WERI-Rb-1 (cell line): Measurements from ENCODE around the gene DDI2.
A peak's percentile ranks its signal among the peaks of the same experiment; 100 is the strongest.
"Not testable (repeated sequence)": the region's sequence is repeated elsewhere in the genome, so short reads cannot be mapped to it uniquely, and the experiment has no call there.

ENCODE experiments used
- DNase-seq: peaks from one replicate; pipeline ENCODE4 v3.0.0-alpha.2; 2020
- H3K27ac ChIP-seq: fragments of 250-450 bp; sonication (Bioruptor Pico); 2 replicates; pipeline ENCODE4 v1.5.1; 2020; ENCODE audit warnings: mild to moderate bottlenecking, moderate library complexity
- H3K27me3 ChIP-seq: fragments of 250-450 bp; sonication (Bioruptor Pico); 2 replicates; pipeline ENCODE4 v1.5.1; 2021; ENCODE audit warnings: mild to moderate bottlenecking, low read depth, moderate library complexity; ENCODE audit not compliant: insufficient read depth, severe bottlenecking
- H3K36me3 ChIP-seq: fragments of 250-450 bp; sonication (Bioruptor Pico); 2 replicates; pipeline ENCODE4 v1.5.1; 2020; ENCODE audit warnings: mild to moderate bottlenecking, moderate library complexity
- H3K4me3 ChIP-seq: 2 replicates; pipeline ENCODE4 v1.5.1; 2011; ENCODE audit warnings: low read depth, mild to moderate bottlenecking, control low read depth, low read length
- H3K9me3 ChIP-seq: fragments of 250-450 bp; sonication (Bioruptor Pico); 2 replicates; pipeline ENCODE4 v1.5.1; 2021; ENCODE audit warnings: mild to moderate bottlenecking, moderate library complexity; ENCODE audit not compliant: severe bottlenecking
- TF ChIP-seq, protein P1 (sequence below): IDR thresholded peaks from 2 replicates; pipeline ENCODE4 v1.5.1; 2011; ENCODE audit warnings: low read depth, mild to moderate bottlenecking, control low read depth, inconsistent platforms, low read length

Gene DDI2

DNA sequence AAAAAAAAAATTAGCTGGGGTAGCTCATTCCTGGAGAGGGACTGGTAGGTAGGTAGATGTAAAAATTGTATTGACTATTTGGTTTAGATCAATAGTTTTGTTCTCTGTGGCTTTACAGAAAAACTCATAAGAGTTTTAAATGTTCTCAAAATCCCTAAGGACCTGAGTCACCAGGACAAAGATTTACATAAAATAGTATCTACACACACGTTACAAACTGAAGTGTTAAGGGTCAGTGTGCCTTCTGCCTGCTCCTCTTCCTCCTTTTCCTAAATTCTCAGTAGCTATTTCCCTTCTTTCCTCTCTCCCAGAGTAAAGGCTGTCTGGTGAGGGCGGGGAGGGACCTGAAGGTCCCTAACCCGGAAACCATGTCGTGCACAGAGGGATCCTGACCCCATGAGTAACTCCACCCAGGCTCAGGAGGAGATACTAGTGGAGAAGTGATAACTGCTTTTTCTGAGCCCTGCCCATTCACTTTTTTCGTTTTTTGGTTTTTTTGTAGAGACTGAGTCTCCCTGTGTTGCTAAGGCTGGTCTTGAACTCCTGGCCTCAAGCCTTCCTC, 74.9 kb downstream of the DDI2 start:
- Histone ChIP-seq H3K27me3 (no peaks in the 10 kb centered on the region), H3K36me3 (peaks cover 23% of the 10 kb centered on the region), H3K27ac (peak overlapping the region; percentile 74), H3K9me3 (no peaks in the 10 kb centered on the region), H3K4me3 (no peak overlapping the region)
- no peak for DNase-seq
- TF ChIP-seq, protein P1, sequence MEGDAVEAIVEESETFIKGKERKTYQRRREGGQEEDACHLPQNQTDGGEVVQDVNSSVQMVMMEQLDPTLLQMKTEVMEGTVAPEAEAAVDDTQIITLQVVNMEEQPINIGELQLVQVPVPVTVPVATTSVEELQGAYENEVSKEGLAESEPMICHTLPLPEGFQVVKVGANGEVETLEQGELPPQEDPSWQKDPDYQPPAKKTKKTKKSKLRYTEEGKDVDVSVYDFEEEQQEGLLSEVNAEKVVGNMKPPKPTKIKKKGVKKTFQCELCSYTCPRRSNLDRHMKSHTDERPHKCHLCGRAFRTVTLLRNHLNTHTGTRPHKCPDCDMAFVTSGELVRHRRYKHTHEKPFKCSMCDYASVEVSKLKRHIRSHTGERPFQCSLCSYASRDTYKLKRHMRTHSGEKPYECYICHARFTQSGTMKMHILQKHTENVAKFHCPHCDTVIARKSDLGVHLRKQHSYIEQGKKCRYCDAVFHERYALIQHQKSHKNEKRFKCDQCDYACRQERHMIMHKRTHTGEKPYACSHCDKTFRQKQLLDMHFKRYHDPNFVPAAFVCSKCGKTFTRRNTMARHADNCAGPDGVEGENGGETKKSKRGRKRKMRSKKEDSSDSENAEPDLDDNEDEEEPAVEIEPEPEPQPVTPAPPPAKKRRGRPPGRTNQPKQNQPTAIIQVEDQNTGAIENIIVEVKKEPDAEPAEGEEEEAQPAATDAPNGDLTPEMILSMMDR: no peak

- Histone ChIP-seq H3K36me3 (peaks cover 26% of the 10 kb centered on the region), H3K4me3 (no peak overlapping the region), H3K27ac (peak overlapping the region; percentile 74), H3K9me3 (no peaks in the 10 kb centered on the region), H3K27me3 (no peaks in the 10 kb centered on the region)
- peak; percentile 73 for DNase-seq
- TF ChIP-seq, protein P1: no peak
Measured at GRCh38 chr1:15693371-15693770, 76.1 kb downstream of the DDI2 start.

DNA sequence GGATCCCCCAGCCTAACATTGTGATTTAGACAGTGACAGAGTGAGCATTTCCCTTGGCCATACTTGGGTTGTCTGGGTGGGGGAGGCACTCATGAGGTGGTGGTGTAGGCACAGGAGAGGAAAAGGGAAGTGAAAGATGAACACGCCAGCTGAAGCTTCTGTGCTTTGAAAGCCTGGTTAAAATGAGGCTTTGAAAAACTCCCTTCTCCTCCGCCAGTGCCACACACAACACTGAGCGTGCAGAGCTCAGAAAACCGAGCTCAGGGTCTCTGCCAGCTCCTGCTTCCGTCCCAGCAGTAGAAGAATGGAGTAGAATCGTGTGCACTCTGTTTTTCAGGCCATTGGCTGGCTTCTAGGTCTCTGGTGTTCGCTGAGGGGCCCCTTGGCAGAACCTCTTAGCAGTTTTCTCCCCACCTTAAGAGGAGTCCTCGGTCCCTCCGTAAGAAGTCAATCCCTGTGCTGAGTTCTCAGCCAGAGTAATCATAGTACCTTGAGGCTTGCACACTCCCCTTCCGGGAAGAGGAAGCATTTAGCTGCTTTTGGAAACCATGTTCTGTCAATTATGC, 79.8 kb downstream of the DDI2 start:
- no peak overlapping the region for H3K4me3 ChIP-seq
- no peaks in the 10 kb centered on the region for H3K27me3 ChIP-seq
- no peak for DNase-seq
- no peak overlapping the region for H3K27ac ChIP-seq
- peaks cover 21% of the 10 kb centered on the region for H3K36me3 ChIP-seq
- TF ChIP-seq, protein P1: no peak
- H3K9me3 ChIP-seq: no peaks in the 10 kb centered on the region

DNA sequence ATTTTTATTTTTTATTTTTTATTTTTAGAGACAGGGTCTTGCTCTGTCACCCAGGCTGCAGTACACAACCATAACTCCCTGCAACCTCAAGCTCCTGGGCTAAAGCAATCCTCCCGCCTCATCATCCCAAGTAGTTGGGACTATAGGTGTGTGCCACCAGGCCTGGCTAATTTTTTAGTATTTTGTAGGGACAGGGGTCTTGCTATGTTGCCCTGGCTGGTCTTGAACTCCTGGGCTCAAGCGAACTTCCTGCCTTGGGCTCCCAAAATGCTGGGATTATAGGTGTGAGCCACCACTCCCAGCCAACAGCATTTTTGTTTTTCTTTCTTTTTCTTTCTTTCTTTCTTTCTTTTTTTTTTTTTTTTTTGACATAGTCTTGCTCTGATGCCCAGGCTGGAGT, 80.9 kb downstream of the DDI2 start:
- H3K4me3 ChIP-seq: no peak overlapping the region
- DNase-seq: no peak

DNA sequence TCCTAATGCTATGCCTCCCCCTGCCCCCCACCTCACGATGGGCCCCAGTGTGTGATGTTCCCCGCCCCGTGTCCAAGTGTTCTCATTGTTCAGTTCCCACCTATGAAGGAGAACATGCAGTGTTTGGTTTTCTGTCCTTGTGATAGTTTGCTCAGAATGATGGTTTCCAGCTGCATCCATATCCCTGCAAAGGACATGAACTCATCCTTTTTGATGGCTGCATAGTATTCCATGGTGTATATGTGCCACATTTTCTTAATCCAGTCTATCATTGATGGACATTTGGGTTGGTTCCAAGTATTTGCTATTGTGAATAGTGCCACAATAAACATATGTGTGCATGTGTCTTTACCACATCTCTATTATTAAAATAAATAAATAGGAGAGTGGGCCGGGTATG, 82.1 kb downstream of the DDI2 start:
- not testable (repeated sequence) for H3K27ac ChIP-seq, DNase-seq, H3K4me3 ChIP-seq, H3K27me3 ChIP-seq, H3K9me3 ChIP-seq
- peaks cover 21% of the 10 kb centered on the region for H3K36me3 ChIP-seq

More for the DNA sequence above, 80.9 kb downstream of the DDI2 start:
- Histone ChIP-seq H3K27me3 (no peaks in the 10 kb centered on the region), H3K36me3 (peaks cover 21% of the 10 kb centered on the region), H3K27ac (no peak overlapping the region), H3K9me3 (no peaks in the 10 kb centered on the region)
- TF ChIP-seq, protein P1: no peak

DNA sequence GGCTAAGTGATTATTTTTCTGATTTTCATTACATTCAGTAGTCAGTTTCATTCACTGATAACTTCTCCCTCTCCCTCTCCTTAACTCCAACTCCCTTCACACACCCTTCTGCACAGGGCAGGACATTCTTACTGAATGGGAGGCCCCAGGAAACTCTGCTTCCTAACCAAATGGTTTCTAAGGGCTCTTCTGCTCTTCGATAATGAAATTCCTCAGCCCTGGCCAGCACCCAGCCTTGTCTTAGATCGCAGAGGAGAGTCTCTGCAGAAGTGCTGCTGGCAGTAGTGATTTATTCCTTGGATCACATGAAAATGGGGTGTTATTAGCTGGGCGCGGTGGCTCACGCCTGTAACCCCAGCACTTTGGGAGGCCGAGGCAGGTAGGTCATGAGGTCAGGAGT, 83.2 kb downstream of the DDI2 start:
- Histone ChIP-seq H3K27me3 (no peaks in the 10 kb centered on the region), H3K4me3 (no peak overlapping the region), H3K9me3 (no peaks in the 10 kb centered on the region), H3K27ac (no peak overlapping the region), H3K36me3 (peaks cover 19% of the 10 kb centered on the region)
- no peak for DNase-seq
- TF ChIP-seq, protein P1: no peak
